ENCODE measurements around the gene PRXL2A. TPM values are rescaled to one million over a fixed set of nuclear protein-coding genes. Genes with fewer than 3 reads are reported as not detected.

Gene PRXL2A
- total RNA-seq, 1 experiment from 2014 or later = 71.9 TPM

- in situ Hi-C loops (cut with HindIII; ENCODE audit: low pct_unique_long_range_greater_than_20kb, low sequenced_read_pairs) = no loop called here
Measured at GRCh38 chr10:80455461-80456349, 47.4 kb downstream of the PRXL2A start.

DNA sequence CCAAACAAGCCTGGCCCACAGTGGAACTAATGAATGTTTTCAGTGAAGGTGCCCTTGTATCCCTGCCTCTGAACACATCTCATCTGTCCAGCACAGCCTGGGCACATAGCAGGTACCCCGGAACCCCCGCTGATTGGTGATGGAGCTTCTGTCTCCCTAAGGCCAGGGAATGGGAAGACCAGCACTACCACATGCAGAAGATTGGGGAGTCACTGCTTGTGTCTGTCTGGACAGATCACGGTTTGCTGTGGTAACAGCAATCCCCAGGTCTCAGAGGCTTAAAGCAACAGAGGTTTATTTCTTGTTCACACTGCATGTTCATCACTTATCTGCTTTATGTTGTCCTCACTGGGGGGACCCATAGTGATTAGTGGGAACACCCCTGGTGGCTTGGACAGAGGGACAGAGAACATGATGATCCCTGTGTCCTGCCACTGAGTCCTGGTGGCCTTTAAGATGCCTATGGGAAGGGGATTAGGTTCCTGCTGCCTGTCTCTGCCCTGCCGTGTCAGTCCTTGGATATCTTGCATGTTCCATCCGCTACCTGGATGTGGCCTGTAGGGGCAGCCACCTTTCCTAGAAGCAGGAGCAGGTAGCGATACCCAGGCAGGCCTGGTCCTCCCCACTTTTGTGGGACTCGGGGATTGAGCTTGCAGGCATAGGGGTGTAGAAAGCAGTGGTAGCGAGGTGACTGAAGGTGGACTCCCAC lies 49.4 kb downstream of the PRXL2A start:
- in situ Hi-C loops (cut with HindIII; ENCODE audit: low pct_unique_long_range_greater_than_20kb, low sequenced_read_pairs) = no loop called here
- no peak for DNase-seq (ENCODE audit: low read depth)

More at GRCh38 chr10:80455461-80456349, 47.4 kb downstream of the PRXL2A start:
- peak; percentile 29 for DNase-seq (ENCODE audit: low read depth)

- DNase-seq (ENCODE audit: low read depth) = no peak
- in situ Hi-C loops (cut with HindIII; ENCODE audit: low pct_unique_long_range_greater_than_20kb, low sequenced_read_pairs) = no loop called here
Measured at GRCh38 chr10:80458263-80458625, 49.9 kb downstream of the PRXL2A start.

DNA sequence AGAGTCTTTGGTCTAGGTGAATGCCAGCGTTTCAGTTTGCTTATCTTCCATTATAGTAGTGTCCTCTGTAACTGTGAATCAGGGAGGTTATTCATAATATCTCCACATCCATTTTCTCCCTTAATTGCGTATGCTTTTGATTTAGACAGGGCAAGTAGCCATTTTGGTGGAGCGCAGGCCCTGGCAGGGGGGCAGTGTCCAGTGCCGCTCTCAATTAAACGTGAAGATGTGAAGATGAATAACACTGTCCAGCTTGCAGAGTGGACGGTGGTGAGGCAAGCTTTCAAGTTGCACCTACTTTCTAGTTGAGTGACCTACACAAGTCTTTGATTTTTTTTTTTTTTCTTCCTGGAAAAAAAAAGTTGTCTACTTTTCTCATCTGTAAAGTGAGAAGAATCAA lies 50.3 kb downstream of the PRXL2A start:
- DNase-seq (ENCODE audit: low read depth) = no peak
- in situ Hi-C loops (cut with HindIII; ENCODE audit: low pct_unique_long_range_greater_than_20kb, low sequenced_read_pairs) = no loop called here

- in situ Hi-C loops (cut with HindIII; ENCODE audit: low pct_unique_long_range_greater_than_20kb, low sequenced_read_pairs) = no loop called here
- peak; percentile 47 for DNase-seq (ENCODE audit: low read depth)
Measured at GRCh38 chr10:80459047-80459865, 50.9 kb downstream of the PRXL2A start.

- DNase-seq (ENCODE audit: low read depth) = peak; percentile 45
- in situ Hi-C loops (cut with HindIII; ENCODE audit: low pct_unique_long_range_greater_than_20kb, low sequenced_read_pairs) = no loop called here
Measured at GRCh38 chr10:80460399-80461207, 52.3 kb downstream of the PRXL2A start.

- in situ Hi-C loops (cut with HindIII; ENCODE audit: low pct_unique_long_range_greater_than_20kb, low sequenced_read_pairs) = no loop called here
- no peak for DNase-seq (ENCODE audit: low read depth)
Measured at GRCh38 chr10:80461208-80462183, 53.1 kb downstream of the PRXL2A start.

GRCh38 chr10:80462299-80462980 lies 54.1 kb downstream of the PRXL2A start:
- no peak for DNase-seq (ENCODE audit: low read depth)
- in situ Hi-C loops (cut with HindIII; ENCODE audit: low pct_unique_long_range_greater_than_20kb, low sequenced_read_pairs) = no loop called here

- in situ Hi-C loops (cut with HindIII; ENCODE audit: low pct_unique_long_range_greater_than_20kb, low sequenced_read_pairs) = no loop called here
- DNase-seq (ENCODE audit: low read depth) = no peak
Measured at GRCh38 chr10:80462981-80463741, 54.8 kb downstream of the PRXL2A start.

DNA sequence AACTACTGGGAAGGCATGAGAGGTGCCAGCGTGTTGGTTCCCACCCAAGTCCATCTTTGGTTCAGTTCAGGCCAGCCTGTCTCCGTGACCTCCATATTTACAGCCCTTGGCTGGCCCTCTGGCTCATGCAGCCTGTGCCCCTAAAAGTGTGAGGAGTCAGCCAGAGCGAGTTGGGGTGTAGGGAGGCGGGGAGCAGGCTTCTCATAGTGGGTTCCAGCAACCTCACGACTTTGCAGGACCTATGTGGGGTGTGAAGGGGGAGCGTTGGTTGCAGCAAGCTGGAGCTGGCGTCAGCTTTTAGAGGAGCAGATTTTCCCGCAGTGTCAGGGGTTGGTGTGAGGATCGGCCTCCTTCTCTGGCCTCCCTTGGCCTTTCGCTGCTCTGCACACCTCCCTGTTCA lies 55.5 kb downstream of the PRXL2A start:
- no peak for DNase-seq (ENCODE audit: low read depth)
- in situ Hi-C loops (cut with HindIII; ENCODE audit: low pct_unique_long_range_greater_than_20kb, low sequenced_read_pairs) = no loop called here

- in situ Hi-C loops (cut with HindIII; ENCODE audit: low pct_unique_long_range_greater_than_20kb, low sequenced_read_pairs) = no loop called here
- DNase-seq (ENCODE audit: low read depth) = no peak
Measured at GRCh38 chr10:80464557-80465450, 56.5 kb downstream of the PRXL2A start.

GRCh38 chr10:80465451-80465835 lies 57.1 kb downstream of the PRXL2A start:
- in situ Hi-C loops (cut with HindIII; ENCODE audit: low pct_unique_long_range_greater_than_20kb, low sequenced_read_pairs) = no loop called here
- no peak for DNase-seq (ENCODE audit: low read depth)

DNA sequence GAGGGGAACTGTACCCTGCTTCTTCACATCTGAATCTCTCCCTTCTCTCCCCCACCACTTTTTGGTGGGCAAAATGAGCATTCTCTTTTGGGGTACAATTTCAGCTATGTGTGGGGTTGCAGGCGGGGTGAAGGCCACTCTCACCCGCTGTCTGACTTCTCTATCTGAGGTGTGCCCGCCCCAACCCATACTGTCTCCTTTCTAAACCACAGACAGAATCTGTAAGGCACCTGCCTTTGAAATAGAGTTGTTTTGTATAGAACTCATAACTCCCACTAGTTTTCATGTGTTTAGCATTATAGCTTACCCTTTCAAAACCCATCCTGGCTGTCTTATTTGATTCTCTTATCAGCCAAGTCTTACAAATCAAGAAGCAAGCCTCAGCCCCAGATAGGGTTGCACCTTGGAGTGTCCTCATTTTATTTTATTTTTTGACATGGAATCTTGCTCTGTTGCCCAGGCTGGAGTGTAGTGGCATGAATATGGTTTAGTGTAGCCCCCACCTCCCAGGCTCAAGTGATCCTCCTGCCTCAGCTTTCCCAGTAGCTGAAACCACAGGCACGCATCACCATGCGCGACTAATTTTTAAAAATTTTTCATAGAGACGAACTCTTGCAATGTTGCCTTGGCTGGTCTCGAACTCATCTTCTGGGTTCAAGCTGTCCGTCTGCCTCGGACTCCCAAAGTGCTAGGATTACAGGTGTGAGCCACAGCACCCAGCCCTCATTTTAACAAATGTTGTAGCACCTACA lies 57.7 kb downstream of the PRXL2A start:
- in situ Hi-C loops (cut with HindIII; ENCODE audit: low pct_unique_long_range_greater_than_20kb, low sequenced_read_pairs) = no loop called here
- no peak for DNase-seq (ENCODE audit: low read depth)

DNA sequence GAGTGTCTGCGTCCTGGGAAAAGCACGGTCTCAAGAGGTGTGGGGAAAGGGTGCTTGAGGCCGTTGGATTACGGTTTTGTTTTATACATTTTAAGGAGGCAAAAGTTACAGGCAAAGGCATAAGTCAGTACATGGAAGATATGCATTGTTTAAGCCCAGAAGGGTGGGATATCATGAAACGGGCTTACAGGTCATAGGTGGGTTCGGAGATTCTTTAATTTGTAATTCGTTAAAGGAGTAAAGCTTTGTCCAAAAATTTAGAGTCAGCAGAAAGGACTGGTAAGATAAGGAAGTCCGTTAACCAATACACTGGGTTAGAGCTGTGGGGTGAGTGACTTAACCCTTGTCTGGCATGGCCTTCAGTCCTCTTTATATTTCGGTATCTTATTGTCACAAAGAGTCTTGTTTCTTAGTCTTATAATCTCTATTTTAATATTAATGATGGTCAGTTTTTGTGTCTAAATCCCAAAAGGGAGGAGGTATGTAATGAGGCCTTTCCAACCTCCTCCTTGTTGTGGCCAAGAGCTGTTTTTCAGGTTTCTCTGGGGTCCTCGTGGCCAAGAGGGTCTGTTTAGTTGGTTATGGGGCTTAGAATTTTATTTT lies 58.5 kb downstream of the PRXL2A start:
- DNase-seq (ENCODE audit: low read depth) = no peak
- in situ Hi-C loops (cut with HindIII; ENCODE audit: low pct_unique_long_range_greater_than_20kb, low sequenced_read_pairs) = no loop called here
